Keratinocyte (primary cell): ENCODE measurements around the gene RNF112.

Source experiments
- EZH2 ChIP-seq: IDR thresholded peaks from one replicate; pipeline ENCODE4 v1.6.1; 2012; ENCODE audit warnings: inconsistent platforms, mild to moderate bottlenecking, low read length, moderate library complexity
- TF ChIP-seq, protein P1 (sequence below), 3 experiments: IDR thresholded peaks in 1 of 3; conservative IDR thresholded peaks in 1 of 3; optimal IDR thresholded peaks in 1 of 3; 2 replicates in 2 of 3; 3 replicates in 1 of 3; pipeline versions ENCODE3 to v1.5.1; 2011; ENCODE audit warnings: low read length in 3 of 3, mild to moderate bottlenecking in 3 of 3, moderate library complexity in 2 of 3, control low read depth in 1 of 3, inconsistent platforms in 1 of 3; ENCODE audit not compliant: insufficient read depth in 2 of 3; ENCODE audit errors: extremely low read depth in 1 of 3

DNA sequence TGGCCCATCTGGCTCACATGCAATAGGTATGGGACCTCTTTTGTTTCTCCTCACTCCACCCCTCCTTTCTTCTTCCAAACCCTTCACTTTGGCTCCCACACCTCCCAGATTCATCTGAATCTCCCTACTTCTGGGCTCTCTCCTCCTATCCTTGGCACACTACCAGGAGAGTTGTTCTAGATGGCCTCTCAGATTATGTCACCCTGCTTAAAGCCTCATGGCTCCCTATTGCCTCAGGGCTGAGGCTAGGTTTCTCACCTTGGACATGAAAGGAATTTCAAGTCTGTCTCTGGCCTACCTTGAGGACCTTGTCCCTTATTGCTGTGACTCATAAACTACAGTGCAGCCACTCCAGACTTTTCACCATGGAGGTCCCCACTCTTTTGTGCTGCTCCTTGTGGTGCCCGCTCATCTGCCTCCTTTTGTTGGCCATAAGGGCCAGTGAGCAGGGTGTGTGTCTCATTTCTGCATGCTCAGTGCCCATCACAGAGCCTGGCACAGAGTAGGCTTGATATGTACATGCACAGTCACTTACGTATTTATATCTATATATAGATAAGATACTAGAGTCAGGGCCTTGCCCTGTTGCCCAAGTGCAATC lies 23.0 kb upstream of the RNF112 start:
- no peak for TF ChIP-seq EZH2
- TF ChIP-seq, protein P1, sequence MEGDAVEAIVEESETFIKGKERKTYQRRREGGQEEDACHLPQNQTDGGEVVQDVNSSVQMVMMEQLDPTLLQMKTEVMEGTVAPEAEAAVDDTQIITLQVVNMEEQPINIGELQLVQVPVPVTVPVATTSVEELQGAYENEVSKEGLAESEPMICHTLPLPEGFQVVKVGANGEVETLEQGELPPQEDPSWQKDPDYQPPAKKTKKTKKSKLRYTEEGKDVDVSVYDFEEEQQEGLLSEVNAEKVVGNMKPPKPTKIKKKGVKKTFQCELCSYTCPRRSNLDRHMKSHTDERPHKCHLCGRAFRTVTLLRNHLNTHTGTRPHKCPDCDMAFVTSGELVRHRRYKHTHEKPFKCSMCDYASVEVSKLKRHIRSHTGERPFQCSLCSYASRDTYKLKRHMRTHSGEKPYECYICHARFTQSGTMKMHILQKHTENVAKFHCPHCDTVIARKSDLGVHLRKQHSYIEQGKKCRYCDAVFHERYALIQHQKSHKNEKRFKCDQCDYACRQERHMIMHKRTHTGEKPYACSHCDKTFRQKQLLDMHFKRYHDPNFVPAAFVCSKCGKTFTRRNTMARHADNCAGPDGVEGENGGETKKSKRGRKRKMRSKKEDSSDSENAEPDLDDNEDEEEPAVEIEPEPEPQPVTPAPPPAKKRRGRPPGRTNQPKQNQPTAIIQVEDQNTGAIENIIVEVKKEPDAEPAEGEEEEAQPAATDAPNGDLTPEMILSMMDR (optimal IDR thresholded peaks at IDR 0.05 in 1 of 3, IDR thresholded peaks at IDR 0.05 in 1 of 3, conservative IDR thresholded peaks at IDR 0.05 in 1 of 3; ENCODE audit: extremely low read depth in 1 of 3, insufficient read depth in 2 of 3, low read length in 3 of 3) = no peak
